PC-3 (cell line): Measurements from ENCODE around the gene COL13A1. TPM values are rescaled to one million over a fixed set of nuclear protein-coding genes. Genes with fewer than 3 reads are reported as not detected.
A peak's percentile ranks its signal among the peaks of the same experiment; 100 is the strongest.

Experiments
- ATAC-seq: fragments of 200-7000 bp; cut with Tn5 transposase; 2 replicates; pipeline ENCODE4 v1.9.1; 2020; ENCODE audit warnings: mild to moderate bottlenecking, moderate library complexity
- BruUV-seq: library from RNA; stranded (reverse); fragments of 400-500 nt; replicated peaks from 2 replicates; lab custom pipeline; 2021; lab: Mats Ljungman, UMichigan
- CTCF ChIA-PET: fragments of 300-600 bp; sonication (Branson Sonifier 250); formaldehyde crosslinking; loops from one replicate; lab custom pipeline; 2022; ENCODE audit warnings: antibody characterized with exemption; lab: Charles Lee
- POLR2A ChIA-PET: fragments of 300-600 bp; sonication (Branson Sonifier 250); formaldehyde crosslinking; loops from one replicate; lab custom pipeline; 2022; ENCODE audit warnings: antibody characterized with exemption; ENCODE audit not compliant: unreplicated experiment; lab: Charles Lee
- DNase-seq: peaks from one replicate; pipeline ENCODE4 v3.0.0-alpha.2; 2015
- H2AFZ ChIP-seq: fragments of 300-600 bp; sonication (generic); 2 replicates; pipeline ENCODE4 v1.6.0; 2016; ENCODE audit warnings: antibody characterized with exemption, low read length
- H3F3A ChIP-seq: fragments of 300-600 bp; sonication (generic); one replicate; pipeline ENCODE4 v1.6.0; 2017; ENCODE audit warnings: antibody characterized with exemption, low read length, control low read depth, mild to moderate bottlenecking; ENCODE audit not compliant: unreplicated experiment
- H3K27ac ChIP-seq: fragments of 300-600 bp; sonication (generic); 2 replicates; pipeline ENCODE4 v1.5.1; 2016; ENCODE audit warnings: mild to moderate bottlenecking, low read length
- H3K27me3 ChIP-seq: fragments of 300-600 bp; sonication (generic); 2 replicates; pipeline ENCODE4 v1.6.1; 2016; ENCODE audit warnings: low read length, mixed read lengths
- H3K36me3 ChIP-seq: fragments of 300-600 bp; sonication (generic); 2 replicates; pipeline ENCODE4 v1.6.1; 2016; ENCODE audit warnings: low read depth, mixed run types, low read length, mixed read lengths
- H3K4me1 ChIP-seq: fragments of 300-600 bp; sonication (generic); 2 replicates; pipeline ENCODE4 v1.5.1; 2016; ENCODE audit warnings: low read length; ENCODE audit not compliant: insufficient read depth
- H3K4me2 ChIP-seq: fragments of 300-600 bp; sonication (generic); 2 replicates; pipeline ENCODE4 v1.6.0; 2016; ENCODE audit warnings: low read length
- H3K4me3 ChIP-seq: fragments of 300-600 bp; sonication (generic); 2 replicates; pipeline ENCODE4 v1.5.1; 2016; ENCODE audit warnings: mild to moderate bottlenecking, low read length, mixed read lengths
- H3K79me2 ChIP-seq: fragments of 300-600 bp; sonication (generic); 2 replicates; pipeline ENCODE4 v1.6.1; 2017; ENCODE audit warnings: low read length, mixed read lengths
- H3K9ac ChIP-seq: fragments of 300-600 bp; sonication (generic); 2 replicates; pipeline ENCODE4 v1.6.0; 2016; ENCODE audit warnings: mild to moderate bottlenecking, low read length
- H3K9me2 ChIP-seq: fragments of 300-600 bp; sonication (generic); replicated peaks from 2 replicates; pipeline ENCODE4 v1.6.1; 2016; ENCODE audit warnings: mixed run types, low read length, mixed read lengths
- H3K9me3 ChIP-seq: fragments of 300-600 bp; sonication (generic); 2 replicates; pipeline ENCODE4 v1.6.1; 2016; ENCODE audit warnings: low read length, mixed read lengths
- H4K20me1 ChIP-seq: fragments of 300-600 bp; sonication (generic); 2 replicates; pipeline ENCODE4 v1.6.1; 2016; ENCODE audit warnings: low read length, mixed read lengths
- EZH2 ChIP-seq: fragments of 300-600 bp; sonication (generic); IDR thresholded peaks from one replicate; pipeline ENCODE4 v1.6.1; 2017; ENCODE audit warnings: antibody characterized with exemption, mild to moderate bottlenecking, low read length; ENCODE audit not compliant: unreplicated experiment
- EZH2phosphoT487 ChIP-seq: fragments of 300-600 bp; sonication (generic); IDR thresholded peaks from 2 replicates; pipeline ENCODE4 v1.6.1; 2018; ENCODE audit warnings: mild to moderate bottlenecking, antibody characterized with exemption, low read length, borderline replicate concordance
- intact Hi-C: fragments of 100-400 bp; cut with micrococcal nuclease; formaldehyde crosslinking; loops from 2 replicates; pipeline ENCODE4 v1.9.0; 2023
- total RNA-seq: library from RNA; depleted of rRNA; stranded (reverse); fragments of >200 nt; gene quantifications from 2 replicates; pipeline ENCODE4 v1.2.3, GENCODE V29; 2014
- TF ChIP-seq, protein P1 (sequence below): fragments of 300-600 bp; sonication (generic); conservative IDR thresholded peaks from 2 replicates; pipeline ENCODE4 v1.5.1; 2017; ENCODE audit warnings: antibody characterized with exemption, low read depth, mild to moderate bottlenecking, low read length

Gene COL13A1
- total RNA-seq, 1 experiment from 2014 or later = 201 TPM

GRCh38 chr10:69869291-69869961 lies 67.7 kb downstream of the COL13A1 start:
- POLR2A ChIA-PET = interaction anchor here (0.6 to 1.1 kb wide), 2 partner anchors 10 to 363 kb away, joined by 5 to 10 read pairs; no protein-coding TSS in a partner anchor
- CTCF ChIA-PET = interaction anchor here (0.6 to 0.9 kb wide), 5 partner anchors 30 to 461 kb away, joined by 3 to 4 read pairs (median 3); no protein-coding TSS in a partner anchor
- Histone ChIP-seq H3F3A (peaks cover 27% of the 10 kb centered on the region), H2AFZ (0 out of 2 replicates have a peak overlapping the region, but pooled peaks have one; percentile 4), H3K9me2 (no peaks in the 10 kb centered on the region), H4K20me1 (no peaks in the 10 kb centered on the region), H3K27me3 (no peaks in the 10 kb centered on the region), H3K9ac (peak overlapping the region; percentile 74), H3K9me3 (no peaks in the 10 kb centered on the region), H3K4me2 (peak overlapping the region; percentile 76), H3K4me1 (peaks cover 78% of the 10 kb centered on the region), H3K4me3 (peak overlapping the region; percentile 51), H3K27ac (peak overlapping the region; percentile 95), H3K36me3 (peaks cover 33% of the 10 kb centered on the region), H3K79me2 (peaks cover 55% of the 10 kb centered on the region)
- intact Hi-C loops = loop anchor here (1.0 kb wide), 1 partner anchor 68 kb away; the partner anchor contains the start of gene COL13A1
- DNase-seq (peak; percentile 99), ATAC-seq (peak; percentile 64)
- TF ChIP-seq, protein P1, sequence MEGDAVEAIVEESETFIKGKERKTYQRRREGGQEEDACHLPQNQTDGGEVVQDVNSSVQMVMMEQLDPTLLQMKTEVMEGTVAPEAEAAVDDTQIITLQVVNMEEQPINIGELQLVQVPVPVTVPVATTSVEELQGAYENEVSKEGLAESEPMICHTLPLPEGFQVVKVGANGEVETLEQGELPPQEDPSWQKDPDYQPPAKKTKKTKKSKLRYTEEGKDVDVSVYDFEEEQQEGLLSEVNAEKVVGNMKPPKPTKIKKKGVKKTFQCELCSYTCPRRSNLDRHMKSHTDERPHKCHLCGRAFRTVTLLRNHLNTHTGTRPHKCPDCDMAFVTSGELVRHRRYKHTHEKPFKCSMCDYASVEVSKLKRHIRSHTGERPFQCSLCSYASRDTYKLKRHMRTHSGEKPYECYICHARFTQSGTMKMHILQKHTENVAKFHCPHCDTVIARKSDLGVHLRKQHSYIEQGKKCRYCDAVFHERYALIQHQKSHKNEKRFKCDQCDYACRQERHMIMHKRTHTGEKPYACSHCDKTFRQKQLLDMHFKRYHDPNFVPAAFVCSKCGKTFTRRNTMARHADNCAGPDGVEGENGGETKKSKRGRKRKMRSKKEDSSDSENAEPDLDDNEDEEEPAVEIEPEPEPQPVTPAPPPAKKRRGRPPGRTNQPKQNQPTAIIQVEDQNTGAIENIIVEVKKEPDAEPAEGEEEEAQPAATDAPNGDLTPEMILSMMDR = no peak
- BruUV-seq = TSS peak; percentile 59

DNA sequence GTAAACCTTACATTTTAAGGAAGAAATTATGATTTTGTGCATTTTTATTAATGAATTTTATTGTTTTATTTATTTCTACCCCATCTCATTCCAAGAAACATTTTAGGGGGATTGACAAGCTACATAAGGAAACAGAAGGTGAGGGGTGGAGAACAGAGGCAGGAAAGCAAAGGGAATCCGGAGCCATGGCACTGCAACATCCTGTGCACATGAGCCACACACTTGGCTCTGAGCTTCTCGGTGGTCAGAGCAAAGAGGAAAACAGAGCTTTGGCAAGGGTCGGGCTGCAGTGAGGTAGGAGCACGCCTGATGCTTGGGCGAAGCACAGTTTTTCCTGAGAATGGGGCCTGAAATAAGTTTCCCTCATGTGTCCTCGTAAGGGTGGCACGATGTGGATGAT lies 68.9 kb downstream of the COL13A1 start:
- Histone ChIP-seq H3K9me3 (no peaks in the 10 kb centered on the region), H3K79me2 (peaks cover 48% of the 10 kb centered on the region), H3K36me3 (peaks cover 40% of the 10 kb centered on the region), H2AFZ (no peak overlapping the region), H3K4me3 (no peak overlapping the region), H3K4me1 (peaks cover 77% of the 10 kb centered on the region), H3K9ac (no peak overlapping the region; the same call in 1 of the 2 replicates), H3K27ac (peak overlapping the region; percentile 95), H3K27me3 (no peaks in the 10 kb centered on the region), H4K20me1 (no peaks in the 10 kb centered on the region), H3F3A (peaks cover 18% of the 10 kb centered on the region), H3K9me2 (no peaks in the 10 kb centered on the region), H3K4me2 (no peak overlapping the region)
- no TSS peak for BruUV-seq
- CTCF ChIA-PET = no interaction called here
- TF ChIP-seq, protein P1 = no peak
- DNase-seq (no peak), ATAC-seq (no peak)
- intact Hi-C loops = no loop called here
- POLR2A ChIA-PET = no interaction called here

GRCh38 chr10:69871074-69871473 lies 69.4 kb downstream of the COL13A1 start:
- Histone ChIP-seq H3K9ac (no peak overlapping the region), H3K9me3 (no peaks in the 10 kb centered on the region), H3K4me3 (no peak overlapping the region), H3K4me2 (no peak overlapping the region), H3K4me1 (peaks cover 72% of the 10 kb centered on the region), H3K79me2 (peaks cover 43% of the 10 kb centered on the region), H2AFZ (no peak overlapping the region), H3K27ac (peak overlapping the region; percentile 95), H3K27me3 (no peaks in the 10 kb centered on the region), H3K9me2 (no peaks in the 10 kb centered on the region), H3F3A (peaks cover 18% of the 10 kb centered on the region), H4K20me1 (no peaks in the 10 kb centered on the region), H3K36me3 (peaks cover 41% of the 10 kb centered on the region)
- no TSS peak for BruUV-seq
- ChIA-PET POLR2A (no interaction called here), CTCF (no interaction called here)
- ATAC-seq = no peak
- no peak for DNase-seq
- no peak for TF ChIP-seq EZH2phosphoT487
- TF ChIP-seq EZH2 = no peak
- TF ChIP-seq, protein P1 = no peak
- intact Hi-C loops = no loop called here
